Stimulated activated CD8-positive, alpha-beta memory T cell treated with anti-CD3 and anti-CD28 coated beads, Interleukin-7, amount 100 ng/mL, for 4 hours (primary cell): ENCODE results near the gene JAGN1.
"Not testable (repeated sequence)": the region's sequence is repeated elsewhere in the genome, so short reads cannot be mapped to it uniquely, and the experiment has no call there.

Experiments used
- DNase-seq, 2 donors: peaks; one replicate each; pipeline ENCODE4 v3.0.0-alpha.2; 2020; ENCODE audit warnings: low read depth in 2 of 2

Gene JAGN1

DNA sequence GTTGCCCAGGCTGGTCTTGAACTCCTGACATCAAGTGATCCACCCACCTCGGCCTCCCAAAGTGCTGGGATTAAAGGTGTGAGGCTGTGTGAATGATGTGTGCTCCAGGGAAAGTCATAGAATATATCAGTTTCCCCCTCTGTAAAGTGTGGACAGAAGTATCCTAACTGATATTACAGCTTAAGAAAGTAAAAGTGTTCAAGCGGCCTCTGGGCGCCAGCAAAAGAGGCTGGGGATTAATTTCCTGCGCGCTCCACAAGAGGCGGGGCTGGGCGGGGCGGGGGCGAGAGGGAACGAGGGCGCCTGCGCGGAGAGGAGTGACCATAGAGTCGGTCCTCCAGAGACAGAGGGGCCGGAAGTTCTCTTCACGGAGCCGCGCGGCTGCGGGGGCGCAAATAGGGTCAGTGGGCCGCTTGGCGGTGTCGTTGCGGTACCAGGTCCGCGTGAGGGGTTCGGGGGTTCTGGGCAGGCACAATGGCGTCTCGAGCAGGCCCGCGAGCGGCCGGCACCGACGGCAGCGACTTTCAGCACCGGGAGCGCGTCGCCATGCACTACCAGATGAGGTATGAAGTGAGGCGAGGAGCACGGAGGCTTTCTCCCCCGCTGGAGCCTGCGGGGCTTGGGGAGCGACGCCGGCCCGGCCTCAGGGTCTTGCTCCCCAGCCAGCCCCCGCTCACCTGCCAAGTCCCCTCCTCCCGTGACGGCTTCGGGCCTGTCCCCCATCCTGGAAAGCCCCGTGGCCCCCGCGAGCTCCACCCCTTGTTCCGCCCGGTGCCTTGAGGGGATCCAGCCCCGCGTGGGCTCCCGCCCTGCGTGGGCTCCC is at the start of gene JAGN1:
Gene JAGN1, plus strand, starts transcription at position 362 of the 823 bp plus-strand sequence. Its CDS starts 113 bp downstream, at position 475.
- peak; percentile 88 to 91 for DNase-seq

- no peak for DNase-seq
Measured at GRCh38 chr3:9841015-9841414, 49.4 kb upstream of the JAGN1 start.

DNA sequence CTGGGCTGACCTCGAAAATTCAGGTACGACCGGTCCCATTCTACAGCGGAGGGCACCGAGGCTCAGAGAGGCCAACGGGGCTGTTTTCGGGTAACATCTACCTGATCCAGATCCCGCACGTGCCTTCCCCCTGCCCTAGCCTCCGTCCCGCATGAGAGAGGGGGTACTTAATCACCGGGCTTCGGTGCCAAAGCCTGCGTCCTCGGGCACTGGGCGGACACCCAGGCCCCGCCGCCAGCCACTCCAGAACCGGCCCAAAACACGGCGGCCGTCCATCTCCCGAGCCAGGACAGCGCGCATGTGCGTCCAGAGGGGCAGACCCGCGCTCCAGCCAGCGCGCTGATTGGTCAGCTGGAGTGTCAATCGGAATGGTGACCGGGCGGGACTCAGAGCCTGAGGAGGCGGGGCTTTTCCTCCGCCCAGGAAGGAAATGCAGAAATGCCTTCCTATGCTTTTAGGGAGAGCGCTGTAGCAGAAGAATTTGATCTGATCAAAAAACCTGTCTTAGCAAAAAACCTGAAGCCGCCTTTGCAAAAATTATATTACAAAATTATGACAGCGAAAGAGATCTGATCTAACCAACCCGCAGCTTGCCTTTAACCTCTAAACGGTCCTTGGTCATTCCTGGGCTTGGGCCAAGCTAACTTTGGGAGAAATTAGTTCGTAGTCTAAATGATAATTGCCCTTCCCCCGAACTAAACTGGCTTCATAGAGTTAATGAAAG is 46.5 kb upstream of the JAGN1 start, which contains the start of gene RPUSD3:
Gene RPUSD3, minus strand, starts transcription at position 294 of the 724 bp plus-strand sequence. Its CDS starts 18 bp downstream, at position 276.
- DNase-seq = peak; percentile 90

- DNase-seq = no peak
Measured at GRCh38 chr3:9846231-9846630, 44.2 kb upstream of the JAGN1 start.

DNA sequence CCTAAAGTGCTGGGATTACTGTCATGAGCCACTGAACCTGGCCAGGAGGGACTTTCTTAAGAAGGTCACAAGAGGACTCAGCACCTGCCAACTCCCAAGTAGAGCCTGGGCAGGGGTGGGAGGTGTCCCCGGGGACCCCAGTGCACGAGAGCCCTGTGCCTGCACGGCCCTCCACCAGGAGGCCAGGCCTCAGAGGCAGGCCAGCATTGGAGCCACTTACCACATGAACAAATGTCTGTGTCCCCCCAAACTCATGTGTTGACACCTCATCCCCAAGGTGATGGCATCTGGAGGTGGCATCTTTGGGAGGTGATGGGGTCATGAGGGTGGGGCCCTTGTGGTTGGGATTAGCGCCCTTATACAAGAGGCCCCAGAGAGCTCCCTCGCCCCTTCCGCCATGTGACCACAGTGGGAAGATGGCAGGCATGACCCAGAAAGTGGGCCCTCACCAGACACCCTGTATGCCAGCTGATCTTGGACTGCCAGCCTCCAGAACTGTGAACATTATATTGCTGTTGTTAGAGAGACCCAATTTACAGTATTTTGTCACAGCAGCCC is 43.4 kb upstream of the JAGN1 start:
- no peak for DNase-seq

- not testable (repeated sequence) for DNase-seq
Measured at GRCh38 chr3:9847870-9848269, 42.5 kb upstream of the JAGN1 start.

- not testable (repeated sequence) for DNase-seq
Measured at GRCh38 chr3:9848860-9849259, 41.5 kb upstream of the JAGN1 start.

DNA sequence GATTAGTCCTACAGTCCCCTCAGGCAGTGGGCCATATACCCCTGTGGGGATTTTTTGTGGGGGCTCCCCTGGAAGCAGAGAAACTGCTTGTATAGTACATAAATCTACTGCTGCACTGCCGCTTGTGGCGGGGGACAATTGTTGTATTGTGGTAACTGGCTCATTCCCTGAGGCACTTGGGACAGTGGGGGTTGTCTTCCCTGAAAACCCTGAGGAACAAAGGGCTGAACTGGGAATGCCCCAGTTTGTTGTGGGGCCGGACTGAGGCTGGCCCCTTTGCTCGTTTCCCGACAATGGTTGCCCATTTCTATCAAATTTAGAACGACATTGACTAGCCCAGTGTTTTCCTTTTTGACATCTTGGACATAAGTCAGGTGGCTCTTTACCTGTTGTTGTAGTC is 39.0 kb upstream of the JAGN1 start:
- DNase-seq = not testable (repeated sequence)

DNA sequence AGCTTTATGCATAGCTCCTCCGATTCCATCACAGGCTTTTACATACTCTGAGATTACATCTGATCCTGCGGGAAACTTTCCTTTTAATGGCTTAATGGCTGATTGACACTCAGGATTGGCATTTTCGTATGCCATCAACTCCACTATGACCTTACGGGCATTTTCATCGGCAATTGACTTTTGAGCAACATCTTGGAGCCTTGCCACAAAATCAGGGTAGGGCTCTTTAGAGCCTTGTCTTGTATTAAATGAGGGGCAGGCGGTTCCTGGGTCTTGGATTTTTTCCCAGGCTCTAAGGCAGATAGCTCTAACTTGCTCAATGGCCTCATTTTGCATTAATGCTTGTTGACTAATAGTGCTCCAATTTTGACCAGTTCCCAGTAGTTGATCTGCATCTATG is 38.5 kb upstream of the JAGN1 start:
- DNase-seq = not testable (repeated sequence)

- DNase-seq = no peak
Measured at GRCh38 chr3:9852528-9852927, 37.9 kb upstream of the JAGN1 start.

GRCh38 chr3:9854291-9854940 is 36.0 kb upstream of the JAGN1 start:
- not testable (repeated sequence) for DNase-seq

DNA sequence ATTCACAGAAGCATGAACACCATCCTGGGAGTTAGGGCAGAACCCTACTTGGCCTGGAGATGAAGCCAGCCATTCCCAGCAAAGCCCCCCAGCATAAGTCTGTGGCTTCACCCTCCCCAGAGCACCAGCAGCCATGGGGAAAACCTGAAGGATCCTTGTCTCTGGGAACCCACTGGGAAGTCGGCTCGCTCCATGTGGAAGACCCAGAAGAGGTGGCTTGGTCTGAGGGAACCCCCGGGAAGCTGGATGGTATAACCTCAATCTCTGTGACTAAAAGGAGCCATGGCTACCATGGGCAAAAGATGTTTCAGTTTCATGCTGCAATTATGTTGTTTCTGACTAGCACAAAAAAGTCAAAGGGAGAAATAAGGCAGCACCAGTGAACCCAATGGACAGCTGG is 34.8 kb upstream of the JAGN1 start:
- DNase-seq = no peak

GRCh38 chr3:9859530-9860025 is 30.8 kb upstream of the JAGN1 start:
- no peak for DNase-seq

DNA sequence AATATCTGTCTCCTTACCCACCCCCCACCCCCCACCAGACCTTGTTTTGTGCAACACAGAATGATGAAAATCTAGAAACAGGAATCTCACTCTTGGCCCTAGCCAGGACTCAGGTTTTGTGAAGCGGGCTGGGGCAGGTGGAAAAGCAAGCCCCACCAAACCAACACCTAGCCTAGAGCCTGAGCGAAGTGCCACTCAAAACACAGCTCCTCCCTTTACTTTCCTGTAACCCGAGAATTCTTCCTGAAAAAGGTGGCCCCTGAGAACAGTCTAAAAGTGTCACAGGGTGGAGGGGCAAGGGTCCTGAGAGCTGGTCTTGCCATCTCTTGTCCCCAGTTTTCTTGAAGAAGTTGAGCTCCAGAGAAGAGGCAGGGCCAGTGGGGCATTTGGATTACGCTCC is 29.2 kb upstream of the JAGN1 start:
- DNase-seq = no peak

DNA sequence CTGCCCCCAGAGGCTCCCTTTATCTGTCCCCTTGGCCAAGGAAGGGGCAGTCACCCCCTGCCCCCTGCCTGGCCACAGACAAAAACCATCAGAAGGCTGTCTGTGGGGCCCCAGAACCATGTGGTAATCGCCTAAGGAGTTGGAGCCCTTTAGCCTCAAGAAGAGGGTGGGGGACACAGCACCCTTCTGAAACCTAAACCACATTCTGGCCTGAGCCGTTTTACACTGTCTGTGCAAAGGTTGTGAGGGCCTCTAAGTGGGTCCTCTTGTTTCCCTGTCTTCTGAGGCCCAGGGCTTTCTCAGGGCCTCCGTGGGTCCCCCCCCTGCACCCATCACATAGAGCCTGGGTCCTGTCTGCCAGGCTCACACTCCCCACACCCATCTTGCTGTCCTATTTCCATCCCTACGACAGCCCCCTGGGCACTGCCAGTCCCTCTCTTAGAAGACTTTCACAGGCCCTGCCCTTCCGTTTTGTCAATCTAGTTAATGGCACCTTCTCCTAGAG is 28.7 kb upstream of the JAGN1 start:
- no peak for DNase-seq

DNA sequence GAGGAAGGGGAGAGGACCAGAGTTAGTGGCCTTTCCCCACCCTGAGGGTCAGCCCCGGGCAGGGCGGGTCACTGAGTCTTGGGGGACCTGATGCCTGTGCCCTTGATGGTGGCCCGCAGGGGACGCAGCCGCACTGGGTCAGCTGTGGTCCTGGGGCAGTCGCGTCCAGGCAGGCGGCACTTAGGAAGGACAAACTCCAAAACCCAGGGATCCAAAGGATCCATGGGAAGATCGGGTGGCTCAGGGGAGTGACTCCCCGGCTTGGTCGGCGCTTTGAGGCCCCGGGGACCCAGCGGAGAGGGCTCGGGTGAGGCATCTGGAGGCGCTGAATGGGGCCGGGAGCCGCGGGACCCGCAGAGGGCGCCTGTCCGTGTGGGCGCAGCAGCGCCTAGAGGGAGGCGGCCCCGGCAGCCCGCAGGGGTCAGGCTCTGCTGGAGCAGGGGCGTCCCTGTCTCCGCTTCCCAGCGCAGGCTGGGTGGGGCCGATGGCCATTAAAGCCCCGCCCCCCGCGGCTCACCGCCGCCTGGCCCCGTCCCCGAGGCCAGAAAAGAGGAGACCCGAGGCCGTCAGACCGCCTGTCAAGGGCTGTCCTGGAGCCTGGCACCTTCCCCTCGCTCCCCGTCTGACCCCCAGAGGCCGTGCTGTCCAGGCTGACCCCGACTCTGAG is 27.9 kb upstream of the JAGN1 start:
- DNase-seq = peak in 1 of 2 donors; percentile 19

DNA sequence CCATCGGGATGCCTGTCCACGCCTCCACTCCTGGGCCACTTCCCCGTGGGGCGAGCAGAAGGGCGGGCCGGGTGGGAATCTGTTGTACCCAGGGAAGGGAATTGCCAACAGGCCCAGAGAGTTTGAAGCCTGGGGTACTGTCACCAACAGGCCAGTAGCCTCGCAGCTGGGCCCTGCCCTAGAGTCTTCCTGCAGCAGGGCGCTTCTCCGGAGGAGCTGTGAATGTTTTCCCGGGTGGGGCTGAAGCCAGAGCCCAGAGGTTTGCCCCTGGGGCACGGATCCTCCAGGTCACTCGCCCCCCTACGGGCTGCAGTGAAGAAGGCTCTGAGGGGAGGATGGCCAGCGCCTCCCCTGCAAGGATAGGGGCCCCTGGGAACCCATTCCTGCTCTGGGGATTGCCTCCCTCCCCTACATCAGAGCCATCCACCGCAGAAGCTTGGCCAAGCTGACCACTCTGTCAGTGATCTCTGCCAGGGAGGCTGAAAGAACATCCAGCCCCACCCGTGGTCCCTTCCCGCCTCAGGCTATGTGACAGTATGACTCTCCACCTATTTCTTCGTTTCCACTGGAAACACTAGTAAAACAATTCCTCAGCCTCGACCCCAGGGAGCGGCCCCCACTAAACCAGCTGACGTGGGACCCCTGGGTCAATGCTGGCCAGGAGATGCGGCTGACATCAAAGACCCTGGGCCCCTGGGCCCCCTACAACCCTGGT is 27.2 kb upstream of the JAGN1 start:
- no peak for DNase-seq

GRCh38 chr3:9864200-9864927 is 26.0 kb upstream of the JAGN1 start:
- DNase-seq = no peak

DNA sequence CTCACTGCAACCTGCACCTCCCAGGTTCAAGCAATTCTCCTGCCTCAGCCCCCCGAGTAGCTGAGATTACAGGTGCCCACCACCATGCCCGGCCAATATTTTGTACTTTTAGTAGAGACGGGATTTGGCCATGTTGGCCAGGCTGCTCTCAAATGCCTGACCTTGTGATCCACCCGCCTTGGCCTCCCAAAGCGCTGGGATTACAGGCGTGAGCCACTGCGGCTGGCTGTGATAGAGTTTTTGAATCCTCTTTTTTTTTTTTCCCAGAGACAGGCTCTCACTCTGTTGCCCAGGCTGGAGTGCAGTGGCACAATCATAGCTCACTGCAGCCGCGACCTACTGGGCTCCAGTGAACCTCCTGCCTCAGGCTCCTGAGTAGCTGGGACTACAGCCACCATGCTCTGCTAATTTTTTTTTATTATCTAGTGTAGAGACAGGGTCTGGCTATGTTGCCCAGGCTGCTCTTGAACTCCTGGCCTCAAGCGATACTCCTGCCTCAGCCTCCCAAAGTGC is 25.2 kb upstream of the JAGN1 start:
- not testable (repeated sequence) for DNase-seq
